Transverse colon (tissue), 4 donors: ENCODE data around the gene TCF23. TPM values are rescaled to one million over a fixed set of nuclear protein-coding genes. Genes with fewer than 3 reads are reported as not detected.

ENCODE experiments used
- DNase-seq: peaks from one replicate; pipeline ENCODE4 v3.0.0-alpha.2; 2019
- H3K27ac ChIP-seq, 4 donors: fragments of 200-600 bp; sonication (generic); 2 replicates each; pipeline ENCODE4 v1.5.1; 2016 to 2018; ENCODE audit warnings: inconsistent platforms in 4 of 4
- H3K27me3 ChIP-seq: fragments of 200-600 bp; sonication (generic); 2 replicates; pipeline ENCODE4 v1.5.1; 2017; ENCODE audit warnings: inconsistent platforms
- H3K36me3 ChIP-seq, 4 donors: fragments of 200-600 bp; sonication (generic); 2 replicates each; pipeline ENCODE4 v1.5.1; 2017 to 2019; ENCODE audit warnings: inconsistent platforms in 4 of 4
- H3K4me1 ChIP-seq, 4 donors: fragments of 200-600 bp; sonication (generic); 2 replicates each; pipeline ENCODE4 v1.5.1; 2017 to 2020; ENCODE audit warnings: inconsistent platforms in 4 of 4
- H3K4me3 ChIP-seq, 4 donors: fragments of 200-600 bp; sonication (generic); 1 replicate in 1 of 4; 2 replicates in 3 of 4; pipeline versions ENCODE4 v1.5.1 to v1.6.1; 2017 to 2019; ENCODE audit warnings: inconsistent platforms in 4 of 4
- H3K9me3 ChIP-seq, 2 donors: fragments of 200-600 bp; sonication (generic); 2 replicates each; pipeline ENCODE4 v1.5.1; 2017 to 2019; ENCODE audit warnings: inconsistent platforms in 2 of 2
- CTCF ChIP-seq, 5 experiments: fragments of 200-600 bp in 3 of 5; fragments of 450-650 bp in 2 of 5; sonication (generic) in 3 of 5; IDR thresholded peaks; 1 replicate in 2 of 5; 2 replicates in 3 of 5; pipeline ENCODE4 v1.5.1; 2016 to 2017; ENCODE audit warnings: antibody characterized with exemption in 5 of 5, inconsistent platforms in 3 of 5, mild to moderate bottlenecking in 2 of 5, moderate library complexity in 1 of 5
- EP300 ChIP-seq: sonication (generic); formaldehyde crosslinking; IDR thresholded peaks from one replicate; pipeline ENCODE4 v1.6.1; 2017; ENCODE audit warnings: antibody characterized with exemption, low read depth
- POLR2A ChIP-seq: fragments of 450-650 bp; IDR thresholded peaks from one replicate; pipeline ENCODE4 v1.6.1; 2016; ENCODE audit warnings: antibody characterized with exemption, mild to moderate bottlenecking, moderate library complexity
- POLR2AphosphoS5 ChIP-seq, 3 donors: sonication (generic); formaldehyde crosslinking; IDR thresholded peaks; one replicate each; pipeline ENCODE4 v1.6.1; 2016; ENCODE audit warnings: antibody characterized with exemption in 3 of 3
- WGBS, 2 donors: methylation state at CpG; one replicate each; pipeline ENCODE4 v1.1.5; 2018; ENCODE audit warnings: low coverage in 1 of 2; 5-methylcytosine and 5-hydroxymethylcytosine counted together
- in situ Hi-C, 4 donors: fragments of 200-750 bp; cut with MboI; loops; one replicate each; pipeline versions ENCODE4 v1.15.0 to v1.15.1; 2017; ENCODE audit warnings: low sequenced_read_pairs in 3 of 4, low pct_ligation_motif_present in 1 of 4, low pct_unique_long_range_greater_than_20kb in 1 of 4
- intact Hi-C: fragments of 100-400 bp; cut with DNase I; formaldehyde crosslinking; loops from one replicate; pipeline ENCODE4 v1.15.1; 2023; ENCODE audit warnings: low total_unique reads
- total RNA-seq, 4 donors: library from RNA; depleted of rRNA; stranded (reverse); fragments of >200 nt; gene quantifications; one replicate each; pipeline ENCODE4 v1.1.0, GENCODE V29; 2016

TCF23 gene
- total RNA-seq, 4 donors from 2014 or later, result not detected

- Histone ChIP-seq H3K27me3 (no peaks in the 10 kb centered on the region), H3K4me3 (peak overlapping the region in 3 of 4 donors; percentile 17 to 99 (median 76)), H3K27ac (peak overlapping the region; percentile 88 to 97 (median 96)), H3K4me1 (peaks cover 7 to 20% (median 15%) of the 10 kb centered on the region in 4 donors), H3K36me3 (peaks cover 0 to 19% (median 4%) of the 10 kb centered on the region in 4 donors), H3K9me3 (no peaks in the 10 kb centered on the region)
- intact Hi-C loops (loop anchor here (10.0 kb wide), 1 partner anchor 80 kb away; the partner anchor contains the start of genes ATRAID, CAD and SLC5A6), in situ Hi-C loops (no loop called here)
- WGBS, 2 donors, result 66 to 81% methylated on average over 3 to 26 of the region's 33 CpGs
- TF ChIP-seq CTCF (IDR thresholded peaks at IDR 0.05) (no peak), POLR2AphosphoS5 (IDR thresholded peaks at IDR 0.05) (no peak), EP300 (no peak), POLR2A (no peak)
- no peak for DNase-seq
Observed at GRCh38 chr2:27134781-27135477, 13.9 kb upstream of the TCF23 start.

- intact Hi-C loops, result loop anchor here (10.0 kb wide), 1 partner anchor 79 kb away; the partner anchor contains the start of genes ATRAID, CAD and SLC5A6
- Histone ChIP-seq H3K4me1 (peaks cover 7 to 20% (median 15%) of the 10 kb centered on the region in 4 donors), H3K27ac (peak overlapping the region in 1 of 4 donors; percentile 95), H3K27me3 (no peaks in the 10 kb centered on the region), H3K36me3 (peaks cover 0 to 19% (median 4%) of the 10 kb centered on the region in 4 donors), H3K4me3 (no peak overlapping the region), H3K9me3 (no peaks in the 10 kb centered on the region)
- no peak for DNase-seq
- TF ChIP-seq CTCF (IDR thresholded peaks at IDR 0.05) (no peak), POLR2A (no peak), EP300 (no peak), POLR2AphosphoS5 (IDR thresholded peaks at IDR 0.05) (no peak)
- in situ Hi-C loops, result no loop called here
- WGBS, 2 donors, result 84 to 100% methylated on average over 2 to 9 of the region's 12 CpGs
Observed at GRCh38 chr2:27135478-27135955, 13.3 kb upstream of the TCF23 start.

- H3K4me3 ChIP-seq, result no peak overlapping the region
- H3K4me1 ChIP-seq, result peaks cover 7 to 20% (median 15%) of the 10 kb centered on the region in 4 donors
- H3K27me3 ChIP-seq, result no peaks in the 10 kb centered on the region
- 92 to 100% methylated on average over 3 to 7 of the region's 7 CpGs for WGBS, 2 donors
- no peak for TF ChIP-seq POLR2A
- no peak for TF ChIP-seq CTCF (IDR thresholded peaks at IDR 0.05)
- no peak for TF ChIP-seq POLR2AphosphoS5 (IDR thresholded peaks at IDR 0.05)
- H3K27ac ChIP-seq, result no peak overlapping the region
- intact Hi-C loops, result loop anchor here (10.0 kb wide), 1 partner anchor 78 kb away; the partner anchor contains the start of genes ATRAID, CAD and SLC5A6
- no peak for DNase-seq
- H3K36me3 ChIP-seq, result peaks cover 0 to 7% (median 2%) of the 10 kb centered on the region in 4 donors
- H3K9me3 ChIP-seq, result no peaks in the 10 kb centered on the region
- in situ Hi-C loops, result no loop called here
Observed at GRCh38 chr2:27136751-27137150, 12.1 kb upstream of the TCF23 start.

- TF ChIP-seq EP300, result no peak
- no peak for TF ChIP-seq CTCF (IDR thresholded peaks at IDR 0.05)
- TF ChIP-seq POLR2A, result no peak
- TF ChIP-seq POLR2AphosphoS5 (IDR thresholded peaks at IDR 0.05), result no peak
- in situ Hi-C loops, result no loop called here
- intact Hi-C loops, result loop anchor here (10.0 kb wide), 1 partner anchor 77 kb away; the partner anchor contains the start of genes ATRAID, CAD and SLC5A6
- DNase-seq, result no peak
- Histone ChIP-seq H3K36me3 (peaks cover 0 to 1% (median 0%) of the 10 kb centered on the region in 4 donors), H3K27ac (no peak overlapping the region), H3K4me3 (no peak overlapping the region), H3K27me3 (no peaks in the 10 kb centered on the region), H3K4me1 (peaks cover 7 to 19% (median 13%) of the 10 kb centered on the region in 4 donors), H3K9me3 (no peaks in the 10 kb centered on the region)
- WGBS, 2 donors, result 91% methylated on average over 18 of the region's 21 CpGs; no CpG with 5 or more reads in 1 of the 2 donors
Observed at GRCh38 chr2:27137322-27137935, 11.4 kb upstream of the TCF23 start.
